ENCODE data around the gene MAP4K1.

The MAP4K1 gene

DNA sequence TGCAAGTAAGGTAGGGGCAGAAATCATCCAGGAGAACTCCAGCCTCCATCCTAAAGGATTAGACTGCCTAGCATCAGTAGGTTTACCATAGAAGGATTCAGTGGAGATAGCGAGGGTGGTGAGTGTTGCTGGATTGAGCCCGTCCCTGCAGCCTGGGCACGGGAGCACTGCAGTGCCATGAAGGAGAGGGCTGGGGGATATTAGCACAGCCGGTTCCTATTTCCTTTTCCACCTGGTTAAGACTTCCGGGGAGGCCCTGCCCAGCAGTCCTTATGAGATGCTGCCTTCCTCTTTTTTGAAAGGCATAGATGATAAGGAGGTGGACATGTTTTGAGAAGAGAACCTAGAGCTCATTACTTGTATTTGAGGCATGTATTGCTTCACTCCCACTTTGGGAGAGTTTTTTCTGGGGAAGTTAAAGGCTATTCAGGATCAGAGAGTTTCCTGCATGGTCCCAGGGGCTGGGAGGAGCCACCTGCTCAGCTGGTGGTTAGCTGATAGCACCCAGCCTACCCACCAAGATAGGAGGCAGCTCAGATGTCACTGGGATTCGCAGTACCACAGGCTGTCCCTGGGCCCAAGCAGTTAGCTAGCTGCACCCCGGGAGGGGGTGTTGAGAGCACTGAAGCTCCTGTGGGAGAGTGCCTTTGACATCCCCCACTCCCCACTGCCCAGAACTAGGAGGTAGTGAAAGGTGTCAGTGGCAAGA lies 46.9 kb upstream of the MAP4K1 start:
- Histone ChIP-seq H4K20me1 (ENCODE audit: insufficient read depth) (no peaks in the 10 kb centered on the region), H2AFZ (ENCODE audit: low read depth) (no peak overlapping the region), H3K27me3 (ENCODE audit: insufficient read depth, low read depth) (no peaks in the 10 kb centered on the region), H3K79me2 (ENCODE audit: insufficient read depth, low read depth) (peaks cover 73% of the 10 kb centered on the region), H3K27ac (no peak overlapping the region), H3K4me3 (IDR thresholded peaks at IDR 0.05; ENCODE audit: insufficient read depth, low read depth, low read length) (no peak overlapping the region), H3K4me2 (no peak overlapping the region), H3K9ac (no peak overlapping the region), H3K4me1 (ENCODE audit: low read depth, poor library complexity, severe bottlenecking) (peaks cover 3% of the 10 kb centered on the region), H3K36me3 (ENCODE audit: insufficient read depth) (no peaks in the 10 kb centered on the region)
- TF ChIP-seq, protein P1, sequence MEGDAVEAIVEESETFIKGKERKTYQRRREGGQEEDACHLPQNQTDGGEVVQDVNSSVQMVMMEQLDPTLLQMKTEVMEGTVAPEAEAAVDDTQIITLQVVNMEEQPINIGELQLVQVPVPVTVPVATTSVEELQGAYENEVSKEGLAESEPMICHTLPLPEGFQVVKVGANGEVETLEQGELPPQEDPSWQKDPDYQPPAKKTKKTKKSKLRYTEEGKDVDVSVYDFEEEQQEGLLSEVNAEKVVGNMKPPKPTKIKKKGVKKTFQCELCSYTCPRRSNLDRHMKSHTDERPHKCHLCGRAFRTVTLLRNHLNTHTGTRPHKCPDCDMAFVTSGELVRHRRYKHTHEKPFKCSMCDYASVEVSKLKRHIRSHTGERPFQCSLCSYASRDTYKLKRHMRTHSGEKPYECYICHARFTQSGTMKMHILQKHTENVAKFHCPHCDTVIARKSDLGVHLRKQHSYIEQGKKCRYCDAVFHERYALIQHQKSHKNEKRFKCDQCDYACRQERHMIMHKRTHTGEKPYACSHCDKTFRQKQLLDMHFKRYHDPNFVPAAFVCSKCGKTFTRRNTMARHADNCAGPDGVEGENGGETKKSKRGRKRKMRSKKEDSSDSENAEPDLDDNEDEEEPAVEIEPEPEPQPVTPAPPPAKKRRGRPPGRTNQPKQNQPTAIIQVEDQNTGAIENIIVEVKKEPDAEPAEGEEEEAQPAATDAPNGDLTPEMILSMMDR (conservative IDR thresholded peaks at IDR 0.05; ENCODE audit: low read depth, low read length): no peak

DNA sequence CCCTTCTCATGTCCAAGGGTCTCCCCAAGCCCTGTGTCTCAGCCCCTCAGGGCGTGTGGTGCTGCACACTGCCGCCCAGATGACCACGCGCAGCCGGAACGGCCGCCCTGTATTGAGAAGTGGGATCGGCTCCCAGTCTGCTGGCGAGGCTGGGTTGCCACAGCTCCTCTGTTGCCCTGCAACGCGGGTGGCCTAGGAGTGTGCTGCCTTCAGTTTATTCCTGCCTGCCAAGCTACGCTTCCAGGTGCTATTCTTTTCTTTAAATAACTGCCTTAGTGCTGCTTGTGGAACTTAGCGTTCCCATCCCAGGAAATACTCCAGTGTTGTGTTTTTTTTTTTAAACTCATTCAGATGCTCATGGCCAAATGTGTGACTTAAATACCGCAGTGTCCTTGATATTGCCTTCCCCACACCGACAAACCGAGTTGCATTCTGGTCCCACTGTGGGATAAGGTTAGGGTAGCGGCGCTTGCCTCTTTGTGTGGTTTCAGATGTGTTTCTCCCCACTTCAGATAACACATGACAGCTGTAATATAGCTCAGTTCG lies 46.3 kb upstream of the MAP4K1 start:
- Histone ChIP-seq H3K79me2 (ENCODE audit: insufficient read depth, low read depth) (peaks cover 77% of the 10 kb centered on the region), H2AFZ (ENCODE audit: low read depth) (no peak overlapping the region), H3K36me3 (ENCODE audit: insufficient read depth) (no peaks in the 10 kb centered on the region), H3K27me3 (ENCODE audit: insufficient read depth, low read depth) (no peaks in the 10 kb centered on the region), H3K9ac (no peak overlapping the region), H3K4me1 (ENCODE audit: low read depth, poor library complexity, severe bottlenecking) (no peaks in the 10 kb centered on the region), H3K27ac (no peak overlapping the region), H3K4me3 (IDR thresholded peaks at IDR 0.05; ENCODE audit: insufficient read depth, low read depth, low read length) (no peak overlapping the region), H4K20me1 (ENCODE audit: insufficient read depth) (no peaks in the 10 kb centered on the region), H3K4me2 (no peak overlapping the region)
- TF ChIP-seq, protein P1 (conservative IDR thresholded peaks at IDR 0.05; ENCODE audit: low read depth, low read length): no peak

DNA sequence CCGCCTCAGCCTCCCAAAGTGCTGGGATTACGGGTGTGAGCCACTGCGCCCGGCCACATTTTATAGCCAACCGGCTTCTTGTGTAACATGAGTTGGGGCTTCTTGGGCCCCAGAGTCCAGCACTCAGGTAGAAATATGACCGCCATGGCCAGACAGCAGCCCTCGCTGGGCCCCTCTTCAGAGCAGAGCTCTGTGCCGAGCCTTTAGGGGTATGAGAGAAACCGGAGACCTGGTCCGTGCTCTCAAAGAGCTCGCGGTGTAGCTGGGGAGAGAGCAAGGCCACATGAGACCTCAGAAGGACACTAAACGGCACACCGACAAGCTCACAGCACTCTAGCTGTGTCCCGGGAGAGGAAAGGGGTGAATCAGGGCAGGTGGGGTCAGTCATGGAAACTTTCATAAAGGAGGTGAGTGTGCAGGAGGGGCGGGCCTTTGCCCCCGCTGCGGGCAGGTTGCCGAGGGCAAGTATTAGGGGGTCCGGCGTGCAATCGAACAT lies 45.5 kb upstream of the MAP4K1 start:
- no peak overlapping the region for H3K27ac ChIP-seq
- no peaks in the 10 kb centered on the region for H3K27me3 ChIP-seq (ENCODE audit: insufficient read depth, low read depth)
- no peaks in the 10 kb centered on the region for H3K4me1 ChIP-seq (ENCODE audit: low read depth, poor library complexity, severe bottlenecking)
- H3K4me2 ChIP-seq: no peak overlapping the region
- H2AFZ ChIP-seq (ENCODE audit: low read depth): no peak overlapping the region
- peaks cover 82% of the 10 kb centered on the region for H3K79me2 ChIP-seq (ENCODE audit: insufficient read depth, low read depth)
- no peaks in the 10 kb centered on the region for H3K36me3 ChIP-seq (ENCODE audit: insufficient read depth)
- TF ChIP-seq, protein P1 (conservative IDR thresholded peaks at IDR 0.05; ENCODE audit: low read depth, low read length): no peak
- no peak overlapping the region for H3K9ac ChIP-seq
- no peaks in the 10 kb centered on the region for H4K20me1 ChIP-seq (ENCODE audit: insufficient read depth)
- no peak overlapping the region for H3K4me3 ChIP-seq (IDR thresholded peaks at IDR 0.05; ENCODE audit: insufficient read depth, low read depth, low read length)

DNA sequence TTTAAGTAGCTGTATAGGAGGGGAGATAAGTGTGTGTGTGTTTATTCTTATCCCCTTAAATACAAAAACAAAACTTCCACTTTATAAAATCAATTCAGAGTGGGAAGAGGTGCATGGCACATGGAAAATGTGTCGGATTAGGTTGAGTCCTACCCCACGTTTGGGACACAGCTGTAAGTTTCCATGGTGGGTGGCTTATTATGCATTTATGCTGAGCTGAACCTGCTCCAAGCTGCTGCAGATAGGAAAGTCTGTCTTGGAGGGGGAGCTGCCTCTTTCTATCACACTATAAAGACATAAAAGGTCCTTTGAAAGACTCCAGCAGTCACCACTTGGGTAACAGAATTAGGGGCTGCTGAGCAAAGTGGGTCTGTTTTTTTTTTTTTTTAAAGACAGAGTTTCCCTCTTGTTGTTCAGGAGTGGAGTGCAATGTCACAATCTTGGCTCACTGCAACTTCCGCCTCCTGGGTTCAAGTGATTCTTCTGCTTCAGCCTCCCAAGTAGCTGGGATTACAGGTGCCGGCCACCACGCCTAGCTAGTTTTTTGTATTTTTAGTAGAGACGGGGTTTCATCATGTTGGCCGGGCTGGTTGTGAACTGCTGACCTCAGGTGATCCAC lies 44.9 kb upstream of the MAP4K1 start:
- no peaks in the 10 kb centered on the region for H3K4me1 ChIP-seq (ENCODE audit: low read depth, poor library complexity, severe bottlenecking)
- no peaks in the 10 kb centered on the region for H3K27me3 ChIP-seq (ENCODE audit: insufficient read depth, low read depth)
- no peaks in the 10 kb centered on the region for H3K36me3 ChIP-seq (ENCODE audit: insufficient read depth)
- no peaks in the 10 kb centered on the region for H4K20me1 ChIP-seq (ENCODE audit: insufficient read depth)
- H3K9ac ChIP-seq: no peak overlapping the region
- H3K27ac ChIP-seq: no peak overlapping the region
- H2AFZ ChIP-seq (ENCODE audit: low read depth): no peak overlapping the region
- no peak overlapping the region for H3K4me3 ChIP-seq (IDR thresholded peaks at IDR 0.05; ENCODE audit: insufficient read depth, low read depth, low read length)
- H3K79me2 ChIP-seq (ENCODE audit: insufficient read depth, low read depth): peaks cover 87% of the 10 kb centered on the region
- H3K4me2 ChIP-seq: no peak overlapping the region
- TF ChIP-seq, protein P1 (conservative IDR thresholded peaks at IDR 0.05; ENCODE audit: low read depth, low read length): no peak
